GM21515 (cell line): ENCODE measurements around the gene PKM.
"Not testable (repeated sequence)": the region's sequence is repeated elsewhere in the genome, so short reads cannot be mapped to it uniquely, and the experiment has no call there.

Experiments used
- ATAC-seq: cut with Tn5 transposase; IDR thresholded peaks from one replicate; pipeline ENCODE4 v1.9.1; 2021; ENCODE audit not compliant: unreplicated experiment

PKM gene

DNA sequence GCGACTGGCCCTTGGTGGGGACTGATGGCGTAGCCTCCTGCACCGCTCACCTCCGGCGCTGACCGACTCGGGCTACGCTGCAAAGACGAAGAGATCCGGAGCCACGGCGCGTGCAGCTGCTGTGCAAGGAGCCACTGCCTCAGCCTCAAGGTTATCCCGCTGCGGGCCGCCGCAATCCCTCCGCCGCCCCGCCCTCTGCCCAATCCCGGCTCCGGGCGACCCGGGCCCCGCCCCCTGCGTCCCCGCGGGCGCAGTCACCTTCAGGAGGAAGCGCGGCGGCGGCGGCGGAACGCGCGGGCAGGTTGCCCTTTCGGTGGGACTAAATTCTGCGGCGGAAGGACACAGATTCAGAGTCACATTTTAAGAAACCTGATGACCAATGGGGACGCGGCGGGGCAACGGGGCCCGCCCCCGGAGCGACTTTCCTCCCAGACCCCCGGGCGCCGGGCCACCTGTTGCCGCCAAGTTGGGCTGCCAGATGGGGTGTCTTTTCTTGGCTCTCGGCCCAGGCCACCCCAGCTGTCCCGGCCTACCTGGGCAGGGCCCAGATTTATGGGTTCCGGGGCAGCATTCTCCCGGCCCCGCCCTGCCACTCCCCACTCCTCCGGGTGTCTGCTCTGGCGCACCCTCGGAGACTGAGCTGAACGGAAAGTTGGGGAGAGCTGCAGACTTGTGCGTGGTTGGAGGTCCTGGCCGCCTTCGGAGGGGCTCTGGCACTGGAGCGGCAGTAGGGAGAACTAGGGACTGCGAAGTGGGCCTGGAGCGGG, at the start of gene PKM:
Gene PKM, minus strand, starts transcription at position 125 of the 767 bp plus-strand sequence. CDS start 12,093 bp downstream, outside the sequence.
- ATAC-seq = peak; percentile 43

- ATAC-seq = no peak
These were observed 49.8 kb upstream of the PKM start for GRCh38 chr15:72280751-72281150.

DNA sequence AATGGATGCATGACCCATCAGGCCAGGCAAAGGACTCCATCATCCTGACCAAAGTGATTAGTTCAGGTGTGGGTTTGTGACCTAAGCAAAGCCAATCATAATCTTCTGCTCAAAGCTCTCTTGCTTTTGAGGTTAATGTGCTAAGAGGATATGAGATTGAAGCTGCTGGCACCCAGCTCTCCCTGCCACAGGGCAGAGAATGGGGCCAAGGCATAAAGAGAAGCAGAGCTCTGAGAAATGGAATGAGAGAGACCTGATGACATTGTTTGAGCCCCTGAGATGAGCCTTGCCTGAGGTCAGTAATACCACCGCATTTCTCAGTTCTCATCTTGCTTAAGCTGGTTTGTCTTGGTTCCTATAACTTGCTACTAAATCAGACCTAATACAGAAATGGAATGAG, 47.7 kb upstream of the PKM start:
- ATAC-seq = no peak

DNA sequence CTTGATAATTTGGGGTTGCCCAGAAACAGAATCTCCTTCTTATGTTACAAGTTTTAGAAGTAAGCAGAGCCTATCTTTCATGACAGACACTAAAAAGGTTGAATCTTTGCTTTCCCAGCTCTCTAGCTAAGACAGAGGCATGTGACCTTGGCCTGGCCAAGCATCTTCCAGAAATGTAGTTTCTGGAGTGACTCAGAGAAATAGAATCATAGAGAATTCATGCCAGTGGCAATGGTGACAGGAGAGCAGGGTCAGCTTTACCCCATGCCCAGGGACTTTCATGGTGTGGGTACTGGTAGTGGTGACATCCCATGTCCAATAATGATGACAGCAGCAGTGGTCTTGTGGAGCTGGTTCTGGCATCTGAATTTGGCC, 45.3 kb upstream of the PKM start:
- ATAC-seq = no peak

DNA sequence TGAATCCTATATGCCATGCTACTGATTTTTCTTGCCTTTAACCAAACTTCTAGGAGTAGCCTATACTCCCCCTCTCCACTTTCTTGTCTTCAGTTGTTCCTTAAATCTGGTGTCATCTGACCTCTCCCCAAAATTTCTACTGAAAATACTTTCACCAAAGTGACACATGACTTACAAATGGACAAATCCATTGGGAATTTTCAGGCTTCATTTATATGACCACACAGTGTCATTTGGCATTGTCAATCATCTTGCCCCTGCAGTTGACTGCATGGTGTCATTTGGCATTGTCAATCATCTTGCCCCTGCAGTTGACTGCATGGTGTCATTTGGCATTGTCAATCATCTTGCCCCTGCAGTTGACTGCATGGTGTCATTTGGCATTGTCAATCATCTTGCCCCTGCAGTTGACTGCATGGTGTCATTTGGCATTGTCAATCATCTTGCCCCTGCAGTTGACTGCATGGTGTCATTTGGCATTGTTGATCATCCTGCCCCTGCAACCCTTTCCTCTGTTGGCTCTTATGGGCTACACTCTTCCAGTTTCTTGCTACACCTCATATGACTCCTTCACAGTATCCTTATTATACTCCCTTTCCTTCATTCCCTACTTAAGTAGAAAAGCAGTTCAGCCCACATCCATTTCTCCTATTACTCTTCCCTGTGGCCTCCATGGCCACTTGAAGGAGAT, 44.8 kb upstream of the PKM start:
- not testable (repeated sequence) for ATAC-seq

GRCh38 chr15:72272997-72273352, 42.0 kb upstream of the PKM start:
- ATAC-seq = peak; percentile 4

GRCh38 chr15:72272213-72272996, 41.4 kb upstream of the PKM start, which contains the start of gene PARP6:
Gene PARP6, minus strand, starts transcription at chr15:72272554. Its CDS starts 5,077 bp downstream, at chr15:72267477.
- peak; percentile 95 for ATAC-seq

- no peak for ATAC-seq
These were observed 40.9 kb upstream of the PKM start for GRCh38 chr15:72271895-72272212.

GRCh38 chr15:72271221-72271620, 40.2 kb upstream of the PKM start:
- ATAC-seq = no peak

DNA sequence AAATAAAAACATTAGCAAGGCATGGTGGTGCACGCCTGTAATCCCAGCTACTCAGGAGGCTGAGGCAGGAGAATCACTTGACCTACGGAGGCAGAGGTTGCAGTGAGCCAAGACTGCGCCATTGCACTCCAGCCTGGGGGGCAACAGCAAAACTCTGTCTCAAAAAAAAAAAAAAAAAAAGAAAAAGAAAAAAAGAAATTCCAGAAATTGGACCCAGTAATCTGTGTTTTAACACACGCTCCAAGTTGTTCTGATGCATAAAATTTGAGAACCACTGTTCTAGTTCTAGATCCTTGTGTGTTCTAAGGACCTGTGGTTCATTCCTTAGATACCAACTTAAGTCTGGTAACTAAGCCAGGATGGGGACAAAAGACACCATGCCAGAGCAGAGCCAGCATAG, 38.7 kb upstream of the PKM start:
- no peak for ATAC-seq

GRCh38 chr15:72265031-72265430, 34.0 kb upstream of the PKM start:
- no peak for ATAC-seq

DNA sequence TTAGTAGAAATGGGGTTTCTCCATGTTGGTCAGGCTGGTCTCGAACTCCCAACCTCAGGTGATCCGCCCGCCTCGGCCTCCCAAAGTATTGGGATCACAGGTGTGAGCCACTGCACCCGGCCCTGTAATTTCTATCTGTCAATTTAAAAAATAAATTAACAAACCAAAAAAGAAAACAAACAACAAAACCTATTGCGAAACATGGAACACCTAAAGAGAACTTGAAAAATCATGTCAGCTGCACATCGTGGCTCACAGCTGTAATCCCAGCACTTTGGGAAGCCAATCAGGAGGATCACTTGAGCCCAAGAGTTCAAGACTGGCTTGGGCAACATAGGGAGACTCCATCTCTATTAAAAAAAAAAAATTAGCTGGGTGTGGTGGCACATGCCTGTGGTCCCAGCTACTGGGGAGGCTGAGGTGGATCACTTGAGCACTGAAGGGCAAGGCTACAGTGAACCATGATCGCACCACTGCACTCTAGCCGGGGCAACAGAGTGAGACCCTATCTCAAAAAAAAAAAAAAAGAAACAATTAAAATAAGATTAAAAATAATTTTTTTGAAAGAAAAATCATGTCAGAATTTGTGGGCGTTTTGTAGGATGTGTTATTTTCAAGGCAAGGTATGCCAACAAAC, 21.8 kb upstream of the PKM start:
- no peak for ATAC-seq

DNA sequence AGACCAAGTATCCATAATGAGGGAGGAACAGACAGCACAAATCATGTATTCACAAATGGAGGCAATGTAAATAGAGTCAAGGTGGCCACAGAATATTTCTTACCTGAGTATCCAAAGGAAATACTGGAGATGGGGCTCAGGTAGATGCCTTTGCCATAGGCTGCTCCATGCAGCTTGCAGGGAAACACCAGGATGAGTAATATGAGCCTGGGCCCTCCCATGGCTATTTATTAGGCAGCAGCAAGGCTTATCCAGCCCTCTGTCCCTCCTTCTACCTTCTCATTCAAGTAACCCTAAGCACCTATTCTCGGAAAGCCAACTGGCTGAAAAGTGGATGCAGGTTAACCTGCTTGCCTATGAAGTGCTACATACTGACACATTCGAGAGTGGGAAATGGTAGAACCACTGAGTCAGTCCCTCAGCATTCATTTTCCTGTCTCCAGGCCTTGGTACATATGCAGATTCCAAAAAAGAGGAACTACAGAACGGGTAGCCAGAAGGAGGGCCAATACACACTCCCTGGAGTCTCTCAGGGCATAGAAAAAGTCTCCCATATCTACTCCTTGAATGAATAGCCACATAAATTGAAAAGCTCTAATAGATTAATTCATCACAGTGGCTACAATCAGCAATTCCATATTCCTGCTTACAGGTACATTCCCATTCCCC, 18.3 kb upstream of the PKM start:
- ATAC-seq = no peak

- no peak for ATAC-seq
These were observed 17.5 kb upstream of the PKM start for GRCh38 chr15:72248514-72248913.

DNA sequence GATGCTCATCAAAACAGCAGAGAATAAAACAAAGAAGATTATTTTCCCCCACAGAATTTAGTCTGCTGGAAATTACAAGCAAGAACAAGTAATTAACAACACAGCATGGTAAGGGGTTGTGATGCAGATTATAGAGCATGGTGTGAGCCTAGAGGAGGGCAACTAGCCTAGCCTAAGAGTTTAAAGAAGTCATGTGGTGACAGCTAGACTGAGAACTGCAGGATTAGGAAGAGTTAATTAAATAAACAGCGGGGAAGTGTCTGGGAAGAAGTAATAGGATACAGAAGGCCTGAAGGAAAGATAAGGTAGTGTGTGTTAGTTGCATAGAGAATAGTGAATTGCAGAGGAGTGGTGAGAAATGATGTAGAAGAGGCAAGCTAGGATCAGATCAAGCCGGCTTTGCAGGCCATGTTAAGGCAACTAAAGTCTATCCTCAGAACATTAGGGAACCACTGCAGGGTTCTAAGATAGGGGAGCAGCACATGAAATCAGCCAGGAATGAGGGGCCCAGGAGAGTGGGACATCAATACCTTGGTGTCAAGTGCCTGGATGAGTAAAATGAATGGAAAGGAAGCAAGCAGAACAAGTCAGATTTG, 11.9 kb upstream of the PKM start:
- ATAC-seq = no peak

DNA sequence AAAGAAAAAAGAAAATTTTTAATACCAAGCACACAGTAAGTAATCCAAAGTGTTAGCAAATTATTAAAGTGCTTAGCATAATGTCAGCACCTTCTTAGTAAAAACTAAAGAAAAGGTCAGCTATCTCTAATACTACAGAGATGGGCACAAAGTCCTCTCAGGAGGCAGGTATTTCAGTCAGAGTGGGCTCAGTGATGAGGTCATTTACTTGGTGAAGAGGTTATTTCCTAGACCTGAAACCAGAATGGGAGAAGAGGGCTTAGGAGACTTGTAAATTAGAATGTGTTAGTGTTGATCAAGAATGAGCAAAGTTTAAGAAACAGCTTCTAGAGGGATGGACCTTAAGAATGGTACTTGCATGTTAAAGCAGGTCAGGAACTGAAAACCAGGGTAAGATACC, 8.7 kb upstream of the PKM start:
- no peak for ATAC-seq

DNA sequence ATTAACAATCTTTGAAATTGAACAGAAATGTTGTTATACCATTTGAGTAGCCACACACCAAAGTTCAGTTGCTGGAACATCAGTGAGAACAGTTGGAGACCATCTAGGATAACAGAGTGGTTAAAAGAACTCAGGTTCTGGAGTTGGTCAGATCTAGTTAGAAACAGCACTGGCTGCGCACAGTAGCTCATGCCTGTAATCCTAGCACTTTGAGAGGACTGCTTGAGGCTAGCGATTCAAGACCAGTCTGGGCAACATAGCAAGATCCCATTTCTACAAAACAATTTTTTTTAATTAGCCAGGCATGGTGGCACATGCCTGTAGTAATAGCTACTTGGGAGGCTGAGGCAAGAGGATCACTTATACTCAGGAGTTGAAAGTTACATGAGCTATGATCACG, 7.6 kb upstream of the PKM start:
- ATAC-seq = no peak

DNA sequence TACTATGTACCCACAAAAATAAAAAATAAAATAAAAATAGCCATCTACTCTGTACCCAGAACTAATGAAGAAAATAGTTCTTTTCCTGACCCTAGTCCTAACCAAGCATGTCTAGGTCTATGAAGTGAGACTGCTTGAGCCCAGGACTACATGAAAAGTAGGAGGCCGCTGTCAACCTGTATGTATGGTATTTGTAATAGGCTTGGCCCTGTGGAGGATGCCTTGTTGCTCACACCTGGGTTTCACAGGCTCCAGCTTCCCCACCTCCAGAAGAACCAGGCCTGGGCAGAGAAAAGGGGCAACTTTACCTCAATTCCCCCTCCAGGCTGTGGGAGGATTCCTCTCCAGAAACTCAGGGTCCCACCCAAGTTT, 6.8 kb upstream of the PKM start:
- no peak for ATAC-seq

DNA sequence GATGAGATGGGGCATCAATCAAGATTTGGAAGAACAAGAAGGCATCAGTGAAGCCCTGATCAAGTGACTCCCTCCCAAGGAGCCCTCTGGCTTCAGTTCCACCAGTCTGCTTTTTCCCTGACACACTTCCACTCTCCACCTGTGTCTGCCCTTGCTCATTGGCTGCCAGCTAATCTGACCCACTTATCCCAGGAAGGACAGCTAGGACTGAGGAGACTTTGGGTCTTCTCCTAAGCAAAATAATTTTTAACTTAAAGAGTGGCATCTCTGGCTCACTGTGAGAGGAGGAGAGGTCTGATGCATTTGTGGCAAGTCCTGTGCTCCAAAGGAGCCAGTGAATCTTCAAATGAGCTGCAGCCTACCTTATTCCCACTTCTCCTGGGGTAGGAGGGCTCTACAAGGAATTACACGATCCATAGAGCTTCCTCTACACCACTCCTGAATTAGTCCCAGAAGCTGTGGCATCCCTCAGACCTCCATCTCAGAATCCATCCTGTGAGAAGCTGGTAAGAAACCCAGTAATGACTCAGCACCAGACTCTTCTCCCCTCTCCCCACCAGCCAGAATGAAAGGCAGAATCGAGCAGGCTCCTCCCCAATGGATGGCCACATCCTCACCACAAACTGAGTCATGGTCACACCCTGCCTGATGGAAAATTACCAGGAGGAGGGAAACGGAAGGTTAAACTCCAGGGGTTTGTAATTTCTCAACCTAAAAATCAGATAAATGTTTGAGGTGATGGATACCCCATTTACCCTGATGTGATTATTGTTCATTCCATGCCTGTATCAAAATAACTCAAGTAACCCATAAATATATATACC, 6.3 kb upstream of the PKM start:
- ATAC-seq = peak; percentile 67
